ENCODE results near the gene GAS7. TPM values are rescaled to one million over a fixed set of nuclear protein-coding genes. Genes with fewer than 3 reads are reported as not detected.

The GAS7 gene
- total and polyA plus RNA-seq, 9 of the 15 experiments (the other 6 are each of a cell fraction or from before 2014, with no cell fraction given): 0.11 to 0.33 TPM; not detected in 7

DNA sequence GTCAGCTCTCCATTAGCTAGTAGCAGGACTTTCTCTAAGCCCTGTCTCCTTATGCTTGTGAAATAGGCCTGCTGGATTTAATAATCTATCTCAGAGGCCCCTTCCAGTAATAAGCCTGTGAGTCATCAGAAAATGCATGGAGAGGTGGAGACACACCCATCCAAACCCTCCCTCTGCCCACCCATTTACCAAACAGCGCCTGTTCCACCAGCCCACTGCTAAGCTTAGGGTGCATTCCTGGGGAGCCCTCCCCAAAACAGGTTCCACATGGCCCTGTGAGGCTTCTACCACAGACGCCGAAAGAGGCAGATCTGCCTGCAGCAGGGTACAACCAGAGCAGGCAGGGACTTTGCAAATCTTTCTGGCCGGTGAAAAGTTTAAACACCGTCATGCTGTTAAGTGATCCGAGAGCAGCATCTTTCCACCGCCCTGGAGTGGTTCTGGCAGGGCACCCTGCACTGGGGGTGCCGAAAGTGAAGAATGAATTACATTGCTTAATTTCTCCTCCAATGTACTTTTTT lies 99.3 kb downstream of the GAS7 start (continued):
- TF ChIP-seq TRIM24 (IDR thresholded peaks at IDR 0.05): no peak

DNA sequence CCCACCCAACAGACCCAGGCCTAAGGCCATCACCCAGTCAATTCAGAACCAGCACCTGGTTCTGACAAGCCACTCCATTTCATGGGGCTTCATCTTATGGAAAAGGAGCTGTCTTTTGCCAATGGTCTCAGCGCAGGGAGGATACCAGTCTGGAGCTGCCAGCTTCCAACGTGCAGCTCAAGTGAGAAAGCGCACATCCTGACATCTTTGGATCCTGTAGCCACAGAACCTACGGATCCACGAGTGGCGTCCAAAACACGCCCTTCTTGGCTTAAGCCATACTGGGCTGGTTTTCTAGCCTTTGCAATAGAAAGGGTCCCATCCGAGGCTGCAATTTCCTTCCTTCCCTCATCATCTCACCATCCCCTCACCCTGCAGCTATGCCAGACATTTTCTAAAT lies 101.8 kb downstream of the GAS7 start:
- H3K9ac ChIP-seq (ENCODE audit: insufficient read depth in 1 of 2, low read depth in 2 of 2, low read length in 2 of 2): no peak overlapping the region
- no peaks in the 10 kb centered on the region for H3K9me1 ChIP-seq (ENCODE audit: control insufficient read depth, insufficient read depth, low read length)
- CTCF ChIA-PET (ENCODE audit: low intra/inter-chr PET ratio): no interaction called here
- peaks cover 0 to 4% of the 10 kb centered on the region in 2 experiments; a peak in 1 of 5 replicates for H3K27me3 ChIP-seq (ENCODE audit: control insufficient read depth in 2 of 2, insufficient read depth in 2 of 2, low read length in 2 of 2)
- no peaks in the 10 kb centered on the region for H3K4me1 ChIP-seq (replicated peaks in 1 of 2; ENCODE audit: control insufficient read depth in 2 of 2, insufficient read depth in 2 of 2, low read length in 2 of 2)
- 0% methylated on average over 8 of the region's 8 CpGs for WGBS (ENCODE audit: insufficient coverage, low coverage, missing lambda C conversion rate)
- H3K36me3 ChIP-seq (ENCODE audit: control insufficient read depth, insufficient read depth, low read length): no peaks in the 10 kb centered on the region
- in situ Hi-C loops (cut with MboI) (no loop called here), intact Hi-C loops (cut with micrococcal nuclease) (no loop called here)
- POLR2A ChIA-PET: no interaction called here
- no peak overlapping the region for H3K4me2 ChIP-seq (ENCODE audit: insufficient read depth, low read length)
- ATAC-seq (no peak), DNase-seq (ENCODE audit: extremely low read depth in 1 of 4, low spot score in 3 of 4) (no peak), FAIRE-seq (no peak)
- H3K4me3 ChIP-seq: no peak overlapping the region
- no peak for TF ChIP-seq RBM22 (IDR thresholded peaks at IDR 0.05; ENCODE audit: low read depth, low read length, poor library complexity, severe bottlenecking)
- TF ChIP-seq ZNF407 (IDR thresholded peaks at IDR 0.05; ENCODE audit: low read depth): no peak
- TF ChIP-seq ARNT (IDR thresholded peaks at IDR 0.05): no peak
- no peak for TF ChIP-seq SMARCC2 (IDR thresholded peaks at IDR 0.05; ENCODE audit: low read depth)
- no peak for TF ChIP-seq RBM25 (IDR thresholded peaks at IDR 0.05; ENCODE audit: low read depth, low read length, severe bottlenecking)
- TF ChIP-seq ZNF282 (CRISPR knock-in tag; IDR thresholded peaks at IDR 0.05): no peak
- TF ChIP-seq, protein P1, sequence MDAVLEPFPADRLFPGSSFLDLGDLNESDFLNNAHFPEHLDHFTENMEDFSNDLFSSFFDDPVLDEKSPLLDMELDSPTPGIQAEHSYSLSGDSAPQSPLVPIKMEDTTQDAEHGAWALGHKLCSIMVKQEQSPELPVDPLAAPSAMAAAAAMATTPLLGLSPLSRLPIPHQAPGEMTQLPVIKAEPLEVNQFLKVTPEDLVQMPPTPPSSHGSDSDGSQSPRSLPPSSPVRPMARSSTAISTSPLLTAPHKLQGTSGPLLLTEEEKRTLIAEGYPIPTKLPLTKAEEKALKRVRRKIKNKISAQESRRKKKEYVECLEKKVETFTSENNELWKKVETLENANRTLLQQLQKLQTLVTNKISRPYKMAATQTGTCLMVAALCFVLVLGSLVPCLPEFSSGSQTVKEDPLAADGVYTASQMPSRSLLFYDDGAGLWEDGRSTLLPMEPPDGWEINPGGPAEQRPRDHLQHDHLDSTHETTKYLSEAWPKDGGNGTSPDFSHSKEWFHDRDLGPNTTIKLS (IDR thresholded peaks at IDR 0.05; ENCODE audit: borderline replicate concordance, low read depth): no peak
- TF ChIP-seq FOXJ2 (tag; IDR thresholded peaks at IDR 0.05): no peak
- no TSS peak for BruUV-seq (replicated peaks)
- no peaks in the 10 kb centered on the region for H4K20me1 ChIP-seq (replicated peaks; ENCODE audit: control insufficient read depth, insufficient read depth, low read length)
- H3K27ac ChIP-seq (ENCODE audit: extremely low read depth, low read depth, low read length): no peak overlapping the region
- no peaks in the 10 kb centered on the region for H3K79me2 ChIP-seq (ENCODE audit: control insufficient read depth, insufficient read depth, low read length)
- H2AFZ ChIP-seq (ENCODE audit: low read depth, low read length): no peak overlapping the region
- no peaks in the 10 kb centered on the region for H3K9me3 ChIP-seq (replicated peaks; ENCODE audit: control insufficient read depth, insufficient read depth, low read depth, low read length)
